Activated CD4-positive, alpha-beta T cell treated with anti-CD3 and anti-CD28 coated beads for 36 hours (primary cell): ENCODE measurements around the gene PEAK1. TPM values are rescaled to one million over a fixed set of nuclear protein-coding genes. Genes with fewer than 3 reads are reported as not detected.
A peak's percentile ranks its signal among the peaks of the same experiment; 100 is the strongest.

Experiments used
- ATAC-seq: fragments of 200-7000 bp; cut with Tn5 transposase; one replicate; pipeline ENCODE4 v1.10.0; 2021; ENCODE audit warnings: mild to moderate bottlenecking, moderate library complexity
- CTCF ChIA-PET: fragments of 350-600 bp; sonication (Branson Sonifier 250); formaldehyde crosslinking; loops from one replicate; lab custom pipeline; 2021; ENCODE audit warnings: antibody characterized with exemption; lab: Charles Lee
- POLR2A ChIA-PET: fragments of 350-600 bp; sonication (Branson Sonifier 250); formaldehyde crosslinking; loops from one replicate; lab custom pipeline; 2021; ENCODE audit warnings: antibody characterized with exemption, inconsistent platforms; lab: Charles Lee
- DNase-seq: peaks from one replicate; pipeline ENCODE4 v3.0.0-alpha.2; 2020
- H3K27ac Mint-ChIP-seq: one replicate; pipeline ENCODE4 v1.8.0; 2021; ENCODE audit warnings: mixed read lengths
- H3K27me3 Mint-ChIP-seq: one replicate; pipeline ENCODE4 v1.8.0; 2021; ENCODE audit warnings: mixed read lengths
- H3K36me3 Mint-ChIP-seq: one replicate; pipeline ENCODE4 v1.8.0; 2021; ENCODE audit warnings: low read depth, mixed read lengths
- H3K4me1 Mint-ChIP-seq: one replicate; pipeline ENCODE4 v1.8.0; 2021; ENCODE audit warnings: mixed read lengths
- H3K4me3 Mint-ChIP-seq: one replicate; pipeline ENCODE4 v1.8.0; 2021; ENCODE audit warnings: mild to moderate bottlenecking, moderate library complexity, mixed read lengths
- H3K9me3 Mint-ChIP-seq: one replicate; pipeline ENCODE4 v1.8.0; 2021; ENCODE audit warnings: low read depth, mixed read lengths
- intact Hi-C, 2 experiments: fragments of 100-400 bp; cut with DNase I in 1 of 2; cut with micrococcal nuclease in 1 of 2; formaldehyde crosslinking; loops; one replicate each; pipeline versions ENCODE4 v1.14.2 to v1.15.1; 2022 to 2024; cut with DNase I, micrococcal nuclease
- total RNA-seq, 2 experiments: library from RNA; stranded (reverse); gene quantifications; one replicate each; pipeline ENCODE4 v1.2.3, GENCODE V29; 2021

Gene PEAK1
- total RNA-seq, 2 experiments from 2014 or later, result 26.5 to 27.0 TPM

DNA sequence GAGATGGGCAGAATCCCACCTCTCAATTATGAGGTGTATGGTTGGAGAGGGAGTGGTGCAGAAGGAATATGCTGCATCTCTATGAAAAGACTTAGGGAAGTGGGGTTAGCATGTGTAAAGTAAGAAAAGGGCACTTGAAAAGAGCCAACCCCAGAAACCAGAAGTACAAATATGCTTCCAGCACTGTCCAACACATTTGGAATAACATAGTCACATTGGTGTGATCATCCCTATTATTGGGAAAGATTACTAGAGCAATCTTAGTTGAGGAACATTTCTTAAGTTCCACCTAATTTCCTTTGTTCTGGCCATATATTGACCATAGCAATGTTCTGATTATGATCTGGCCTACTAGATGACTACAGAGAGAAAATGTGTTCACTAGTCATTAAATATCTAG is 35.0 kb upstream of the PEAK1 start:
- H3K4me1 Mint-ChIP-seq, result peaks cover 32% of the 10 kb centered on the region
- H3K4me3 Mint-ChIP-seq, result no peak overlapping the region
- peaks cover 14% of the 10 kb centered on the region for H3K36me3 Mint-ChIP-seq
- ChIA-PET POLR2A (no interaction called here), CTCF (no interaction called here)
- H3K27me3 Mint-ChIP-seq, result no peaks in the 10 kb centered on the region
- H3K27ac Mint-ChIP-seq, result no peak overlapping the region
- ATAC-seq (no peak), DNase-seq (no peak)
- intact Hi-C loops, result no loop called here
- no peaks in the 10 kb centered on the region for H3K9me3 Mint-ChIP-seq

DNA sequence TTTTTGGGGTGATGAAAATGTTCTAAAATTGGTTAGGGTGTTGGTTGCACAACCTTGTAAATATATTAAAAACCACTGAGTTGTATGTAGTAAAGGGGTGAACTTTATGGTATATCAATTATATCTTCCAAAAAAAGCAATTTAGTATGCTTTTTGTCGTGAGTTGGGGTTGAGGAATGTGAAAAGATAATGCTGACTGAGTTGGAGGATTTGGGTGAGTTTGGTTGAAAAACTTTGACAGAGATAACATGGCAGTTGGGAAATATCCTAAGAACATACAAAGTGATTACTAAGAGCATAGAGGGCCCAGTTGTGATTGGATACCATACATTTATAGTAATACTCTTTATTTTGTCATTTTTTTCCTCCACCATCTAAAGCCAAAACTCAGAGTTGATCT is 34.4 kb upstream of the PEAK1 start:
- no peak for ATAC-seq
- Mint-ChIP-seq H3K36me3 (peaks cover 12% of the 10 kb centered on the region), H3K27me3 (no peaks in the 10 kb centered on the region), H3K4me3 (no peak overlapping the region), H3K9me3 (no peaks in the 10 kb centered on the region), H3K27ac (no peak overlapping the region), H3K4me1 (peaks cover 32% of the 10 kb centered on the region)
- intact Hi-C loops, result no loop called here
- CTCF ChIA-PET, result no interaction called here
- no peak for DNase-seq
- POLR2A ChIA-PET, result no interaction called here

DNA sequence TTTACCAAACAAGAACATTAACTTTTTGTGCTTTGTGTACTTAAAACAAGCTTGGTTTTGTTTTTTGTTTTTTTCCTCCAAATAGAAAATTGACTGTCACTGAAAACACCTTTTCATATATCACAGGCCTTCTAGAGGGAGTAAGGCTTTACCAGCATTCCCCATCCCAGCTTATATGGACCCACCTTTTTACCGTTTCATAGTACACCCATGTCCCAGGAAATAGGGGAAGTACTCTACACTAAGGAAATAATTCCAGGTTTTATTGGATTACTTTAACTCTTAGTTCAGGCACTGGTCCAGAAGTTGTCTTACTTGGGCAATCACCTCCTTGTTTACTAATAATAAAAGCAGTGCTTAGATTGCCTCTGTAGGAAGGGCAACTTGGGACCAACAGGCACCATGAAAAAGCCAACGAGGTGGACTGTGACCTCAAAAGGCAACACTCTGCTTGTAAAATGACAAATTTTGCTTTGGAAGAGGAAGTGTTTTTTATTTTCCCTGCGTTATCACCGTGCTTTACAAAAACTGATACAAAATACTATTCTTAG is 27.0 kb upstream of the PEAK1 start:
- CTCF ChIA-PET, result interaction anchor here (1.2 kb wide), 1 partner anchor 10 kb away, joined by 3 read pairs; no protein-coding TSS in a partner anchor

DNA sequence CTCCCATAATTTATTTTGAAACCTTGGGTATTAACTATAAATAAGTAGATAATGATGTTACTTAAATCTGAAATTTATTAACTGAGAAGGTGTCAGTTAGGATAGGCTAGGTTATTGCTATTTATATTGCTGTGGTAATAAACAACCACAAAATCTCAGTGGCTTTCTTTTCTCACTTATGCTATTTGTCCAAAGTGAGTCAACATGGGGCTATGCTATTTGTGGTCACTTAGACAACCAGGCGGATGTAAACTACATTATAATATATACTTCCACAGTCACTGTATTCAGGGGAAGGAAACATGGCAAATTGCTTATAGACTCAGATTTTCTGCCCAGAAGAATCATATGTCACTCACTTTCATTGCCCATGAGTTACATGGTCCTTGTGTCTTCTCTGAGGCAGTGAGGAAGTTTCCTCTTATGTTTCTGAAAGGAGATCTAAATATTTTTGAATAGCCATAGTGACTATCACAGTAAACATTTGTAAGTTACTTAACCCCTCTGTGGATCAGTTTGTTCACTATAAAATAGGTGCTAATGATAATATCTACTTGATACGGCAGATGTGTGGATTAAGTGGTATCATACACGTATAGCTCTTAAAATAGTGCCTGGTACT is 20.6 kb upstream of the PEAK1 start:
- CTCF ChIA-PET, result interaction anchor here (1.0 kb wide), 1 partner anchor 10 kb away, joined by 3 read pairs; no protein-coding TSS in a partner anchor
- POLR2A ChIA-PET, result no interaction called here
- Mint-ChIP-seq H3K4me3 (no peak overlapping the region), H3K27me3 (no peaks in the 10 kb centered on the region), H3K27ac (no peak overlapping the region), H3K4me1 (peaks cover 38% of the 10 kb centered on the region), H3K9me3 (no peaks in the 10 kb centered on the region), H3K36me3 (peaks cover 4% of the 10 kb centered on the region)
- intact Hi-C loops, result no loop called here
- DNase-seq (no peak), ATAC-seq (no peak)

More for the DNA sequence above, 27.0 kb upstream of the PEAK1 start:
- intact Hi-C loops, result no loop called here
- H3K4me3 Mint-ChIP-seq, result no peak overlapping the region
- DNase-seq (no peak), ATAC-seq (no peak)
- POLR2A ChIA-PET, result no interaction called here
- H3K27ac Mint-ChIP-seq, result no peak overlapping the region
- no peaks in the 10 kb centered on the region for H3K9me3 Mint-ChIP-seq
- no peaks in the 10 kb centered on the region for H3K27me3 Mint-ChIP-seq
- H3K36me3 Mint-ChIP-seq, result peaks cover 12% of the 10 kb centered on the region
- H3K4me1 Mint-ChIP-seq, result peaks cover 25% of the 10 kb centered on the region

DNA sequence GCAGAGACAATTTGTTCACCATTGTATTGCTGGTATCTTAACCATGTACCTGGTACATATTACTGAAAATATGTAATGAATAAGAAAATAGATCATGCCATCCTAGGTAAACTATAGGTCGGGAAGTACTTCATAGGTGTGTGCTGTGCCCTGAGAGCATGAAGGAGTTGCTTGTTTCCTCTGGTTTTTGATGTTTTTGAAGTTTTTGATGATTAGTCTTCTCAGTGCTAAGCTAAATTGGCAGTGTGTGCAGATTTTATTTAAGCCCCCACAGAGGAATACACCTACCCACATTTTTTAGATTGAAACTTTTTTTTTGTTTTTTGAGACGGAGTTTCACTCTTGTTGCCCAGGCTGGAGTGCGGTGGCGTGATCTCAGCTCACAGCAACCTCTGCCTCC is 17.4 kb upstream of the PEAK1 start:
- DNase-seq (no peak), ATAC-seq (no peak)
- intact Hi-C loops, result no loop called here
- H3K27ac Mint-ChIP-seq, result no peak overlapping the region
- H3K9me3 Mint-ChIP-seq, result no peaks in the 10 kb centered on the region
- H3K27me3 Mint-ChIP-seq, result no peaks in the 10 kb centered on the region
- no peak overlapping the region for H3K4me3 Mint-ChIP-seq
- peaks cover 4% of the 10 kb centered on the region for H3K36me3 Mint-ChIP-seq
- ChIA-PET POLR2A (no interaction called here), CTCF (interaction anchor here (0.8 to 1.6 kb wide), 3 partner anchors 9 to 21 kb away, joined by 3 to 6 read pairs (median 3); no protein-coding TSS in a partner anchor)
- peaks cover 38% of the 10 kb centered on the region for H3K4me1 Mint-ChIP-seq

DNA sequence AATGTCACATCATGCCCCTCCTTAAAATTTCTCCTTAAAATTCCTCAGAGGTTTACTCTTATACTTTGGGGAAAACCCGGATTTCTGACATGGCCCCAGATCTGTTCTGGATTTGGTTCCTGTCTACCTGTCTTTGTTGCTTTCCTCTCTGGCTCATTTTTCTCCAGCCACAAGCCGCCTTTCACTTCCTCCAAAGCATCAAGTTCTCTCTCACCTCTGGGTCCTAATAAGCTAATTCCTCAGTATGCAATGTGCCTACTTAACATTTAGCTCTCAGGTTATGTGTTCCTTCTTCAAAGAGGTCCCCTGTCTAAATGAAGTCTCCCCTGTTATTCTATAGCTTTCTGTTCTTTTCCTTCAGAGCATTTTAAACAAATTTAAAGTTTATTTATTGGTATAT is 16.9 kb upstream of the PEAK1 start:
- no peak for DNase-seq
- ATAC-seq, result no peak
- H3K4me3 Mint-ChIP-seq, result no peak overlapping the region
- intact Hi-C loops, result no loop called here
- ChIA-PET POLR2A (no interaction called here), CTCF (interaction anchor here (0.8 to 1.6 kb wide), 3 partner anchors 9 to 21 kb away, joined by 3 to 6 read pairs (median 3); no protein-coding TSS in a partner anchor)
- H3K9me3 Mint-ChIP-seq, result no peaks in the 10 kb centered on the region
- no peak overlapping the region for H3K27ac Mint-ChIP-seq
- peaks cover 4% of the 10 kb centered on the region for H3K36me3 Mint-ChIP-seq
- no peaks in the 10 kb centered on the region for H3K27me3 Mint-ChIP-seq
- H3K4me1 Mint-ChIP-seq, result peaks cover 36% of the 10 kb centered on the region

DNA sequence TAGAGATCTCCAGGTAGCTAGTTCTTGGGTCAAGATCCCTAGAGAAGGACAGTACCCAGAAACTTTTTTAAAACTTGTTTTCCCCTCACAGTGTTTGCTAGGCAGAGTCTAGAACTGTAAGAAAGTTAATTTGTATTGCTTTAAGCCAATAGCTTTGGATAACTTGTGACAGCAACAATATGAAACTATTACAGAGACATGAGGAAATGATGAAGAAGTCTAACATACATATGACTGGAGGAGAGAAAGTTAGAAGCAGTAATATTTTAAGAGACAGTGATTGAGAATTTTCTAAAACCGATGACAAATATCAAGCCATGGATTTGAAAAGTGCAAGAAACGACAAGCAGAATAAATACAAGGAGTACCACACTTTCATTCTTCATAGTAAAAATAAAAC is 10.7 kb upstream of the PEAK1 start:
- POLR2A ChIA-PET, result interaction anchor here (0.7 to 1.2 kb wide), 2 partner anchors 9 to 11 kb away, joined by 4 to 5 read pairs; partner anchors contain the start of gene PEAK1
- ATAC-seq (peak; percentile 64), DNase-seq (no peak)
- no peaks in the 10 kb centered on the region for H3K27me3 Mint-ChIP-seq
- CTCF ChIA-PET, result interaction anchor here (0.5 to 1.2 kb wide), 5 partner anchors 9 to 448 kb away, joined by 3 to 4 read pairs (median 3); no protein-coding TSS in a partner anchor
- peaks cover 49% of the 10 kb centered on the region for H3K4me1 Mint-ChIP-seq
- peak overlapping the region; percentile 43 for H3K27ac Mint-ChIP-seq
- intact Hi-C loops, result loop anchor here in 1 of 2 experiments (1.0 kb wide), 1 partner anchor 10 kb away; the partner anchor contains the start of genes HMG20A and PEAK1
- H3K9me3 Mint-ChIP-seq, result no peaks in the 10 kb centered on the region
- H3K36me3 Mint-ChIP-seq, result no peaks in the 10 kb centered on the region
- H3K4me3 Mint-ChIP-seq, result peak overlapping the region; percentile 34

DNA sequence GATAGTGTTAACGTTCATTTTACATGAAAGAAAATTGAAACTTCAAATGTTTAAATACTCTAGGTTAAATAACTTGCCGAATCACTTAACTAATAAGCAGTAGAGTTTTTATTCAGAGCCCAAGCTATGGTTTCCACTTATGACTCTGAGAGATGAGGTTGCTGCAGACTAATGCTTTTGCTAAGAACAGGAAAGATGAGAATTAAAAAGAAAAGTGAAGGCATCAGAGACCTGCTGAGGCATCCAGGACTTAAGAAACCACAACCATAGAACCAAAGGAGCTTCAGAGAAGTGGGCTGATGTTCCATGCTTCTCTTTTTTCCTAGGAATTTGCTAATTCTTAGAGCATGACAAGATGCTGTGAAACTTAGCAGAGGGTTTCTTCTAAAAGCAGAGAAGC is 10.3 kb upstream of the PEAK1 start:
- H3K27ac Mint-ChIP-seq, result peak overlapping the region; percentile 43
- H3K4me3 Mint-ChIP-seq, result peak overlapping the region; percentile 34
- H3K36me3 Mint-ChIP-seq, result no peaks in the 10 kb centered on the region
- no peaks in the 10 kb centered on the region for H3K27me3 Mint-ChIP-seq
- peak; percentile 95 for ATAC-seq
- ChIA-PET POLR2A (interaction anchor here (0.7 to 1.2 kb wide), 2 partner anchors 9 to 11 kb away, joined by 4 to 5 read pairs; partner anchors contain the start of gene PEAK1), CTCF (interaction anchor here (0.5 to 1.2 kb wide), 5 partner anchors 9 to 448 kb away, joined by 3 to 4 read pairs (median 3); no protein-coding TSS in a partner anchor)
- no peaks in the 10 kb centered on the region for H3K9me3 Mint-ChIP-seq
- intact Hi-C loops, result loop anchor here in 1 of 2 experiments (1.0 kb wide), 1 partner anchor 10 kb away; the partner anchor contains the start of genes HMG20A and PEAK1
- H3K4me1 Mint-ChIP-seq, result peaks cover 50% of the 10 kb centered on the region
- DNase-seq, result no peak

DNA sequence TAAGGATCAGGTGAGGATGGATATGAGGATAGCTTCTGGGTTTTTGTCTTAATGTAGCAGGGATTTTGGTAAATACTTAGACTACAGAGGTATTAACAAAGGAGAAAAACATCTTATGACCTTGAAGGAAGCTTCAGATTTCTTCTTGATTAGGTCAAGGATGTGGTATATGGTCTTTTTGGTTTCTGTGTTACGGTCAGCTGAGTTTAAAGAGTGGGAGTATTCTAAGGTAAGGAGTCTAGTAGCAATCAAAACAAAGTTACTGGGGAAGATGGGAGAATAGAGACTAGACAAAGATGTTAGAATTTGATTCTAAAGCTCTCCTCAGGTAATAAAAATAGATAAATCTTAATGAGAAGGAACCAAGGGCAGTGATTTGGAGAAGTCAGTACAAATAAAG is 7.0 kb upstream of the PEAK1 start:
- Mint-ChIP-seq H3K27ac (no peak overlapping the region), H3K9me3 (no peaks in the 10 kb centered on the region), H3K36me3 (peaks cover 3% of the 10 kb centered on the region), H3K4me1 (peaks cover 64% of the 10 kb centered on the region), H3K4me3 (no peak overlapping the region), H3K27me3 (no peaks in the 10 kb centered on the region)
- DNase-seq (no peak), ATAC-seq (no peak)
- ChIA-PET POLR2A (no interaction called here), CTCF (interaction anchor here (1.1 to 1.5 kb wide), 2 partner anchors 11 to 17 kb away, joined by 3 to 5 read pairs; no protein-coding TSS in a partner anchor)
- intact Hi-C loops, result loop anchor here (10.0 kb wide), 3 partner anchors 68 to 648 kb away; partner anchors contain the start of gene TBC1D2B (in 1 of the 2)

DNA sequence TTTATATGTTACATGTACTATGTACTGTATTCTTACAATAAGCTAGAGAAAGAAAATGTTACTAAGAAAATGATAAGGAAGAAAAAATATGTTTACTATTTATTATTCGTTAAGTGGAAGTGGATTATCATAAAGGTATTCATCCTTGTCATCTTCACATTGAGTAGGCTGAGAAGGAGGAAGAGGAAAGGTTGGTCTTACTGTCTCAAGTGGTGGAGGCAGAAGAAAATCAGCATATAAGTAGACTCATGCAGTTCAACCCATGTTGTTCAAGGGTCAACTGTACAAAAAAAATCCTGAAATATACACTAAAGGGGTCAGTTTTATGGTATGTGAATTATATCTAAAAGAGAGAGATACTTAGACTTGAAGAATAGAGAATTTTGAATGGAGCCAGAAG is 6.5 kb upstream of the PEAK1 start:
- ATAC-seq (no peak), DNase-seq (no peak)
- ChIA-PET CTCF (interaction anchor here (0.6 to 1.5 kb wide), 3 partner anchors 10 to 209 kb away, joined by 3 to 5 read pairs (median 3); no protein-coding TSS in a partner anchor), POLR2A (interaction anchor here (0.6 to 0.7 kb wide), 2 partner anchors 109 to 579 kb away, joined by 3 to 4 read pairs; no protein-coding TSS in a partner anchor)
- Mint-ChIP-seq H3K4me1 (peaks cover 67% of the 10 kb centered on the region), H3K36me3 (peaks cover 3% of the 10 kb centered on the region), H3K4me3 (no peak overlapping the region), H3K27me3 (no peaks in the 10 kb centered on the region), H3K27ac (no peak overlapping the region), H3K9me3 (no peaks in the 10 kb centered on the region)
- intact Hi-C loops, result loop anchor here (10.0 kb wide), 3 partner anchors 68 to 648 kb away; partner anchors contain the start of gene TBC1D2B (in 1 of the 2)

DNA sequence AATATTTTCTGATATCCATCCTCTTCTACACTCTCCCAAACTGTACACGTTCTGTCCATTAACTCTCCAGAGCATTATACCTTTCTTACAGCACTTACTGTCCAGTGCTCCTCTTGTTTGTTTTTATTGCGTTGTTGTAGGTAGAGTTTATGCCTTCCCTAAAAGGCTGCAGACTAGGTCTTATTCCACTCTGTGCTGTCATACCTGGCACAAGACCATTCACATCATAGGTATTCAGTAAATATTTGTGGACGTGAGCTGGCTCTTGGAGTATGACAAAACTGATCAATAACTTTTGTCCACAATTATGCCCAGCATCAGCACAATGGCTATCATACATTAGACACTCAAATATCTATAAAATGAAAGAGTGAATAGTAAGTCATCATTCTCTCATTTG is 5.2 kb upstream of the PEAK1 start:
- ATAC-seq (no peak), DNase-seq (no peak)
- no peak overlapping the region for H3K27ac Mint-ChIP-seq
- no peaks in the 10 kb centered on the region for H3K9me3 Mint-ChIP-seq
- ChIA-PET POLR2A (no interaction called here), CTCF (interaction anchor here (0.9 kb wide), 1 partner anchor 245 kb away, joined by 3 read pairs; no protein-coding TSS in a partner anchor)
- no peaks in the 10 kb centered on the region for H3K27me3 Mint-ChIP-seq
- H3K4me1 Mint-ChIP-seq, result peaks cover 60% of the 10 kb centered on the region
- H3K36me3 Mint-ChIP-seq, result peaks cover 3% of the 10 kb centered on the region
- intact Hi-C loops, result loop anchor here (10.0 kb wide), 3 partner anchors 70 to 650 kb away; partner anchors contain the start of gene TBC1D2B (in 1 of the 2)
- H3K4me3 Mint-ChIP-seq, result no peak overlapping the region
